ENCODE results near the gene MAML3.
A peak's percentile ranks its signal among the peaks of the same experiment; 100 is the strongest.

The MAML3 gene

GRCh38 chr4:140014284-140014683 lies 139.7 kb downstream of the MAML3 start:
- Histone ChIP-seq H3K36me3 (ENCODE audit: control insufficient read depth, insufficient read depth, low read length) (no peaks in the 10 kb centered on the region), H3K4me1 (ENCODE audit: control insufficient read depth, insufficient read depth, low read length) (peaks cover 2% of the 10 kb centered on the region), H3K27me3 (ENCODE audit: control insufficient read depth, insufficient read depth, low read length) (no peaks in the 10 kb centered on the region), H3K9ac (ENCODE audit: low read length) (no peak overlapping the region), H3K27ac (ENCODE audit: low read depth, low read length) (no peak overlapping the region), H3K4me3 (ENCODE audit: low read length) (no peak overlapping the region)

- Histone ChIP-seq H3K4me3 (ENCODE audit: low read length) (no peak overlapping the region), H3K36me3 (ENCODE audit: control insufficient read depth, insufficient read depth, low read length) (no peaks in the 10 kb centered on the region), H3K4me1 (ENCODE audit: control insufficient read depth, insufficient read depth, low read length) (no peaks in the 10 kb centered on the region), H3K9ac (ENCODE audit: low read length) (no peak overlapping the region), H3K27ac (ENCODE audit: low read depth, low read length) (no peak overlapping the region), H3K27me3 (ENCODE audit: control insufficient read depth, insufficient read depth, low read length) (no peaks in the 10 kb centered on the region)
These were observed 141.1 kb downstream of the MAML3 start for GRCh38 chr4:140012688-140013486.

- Histone ChIP-seq H3K27ac (ENCODE audit: low read depth, low read length) (no peak overlapping the region), H3K4me1 (ENCODE audit: control insufficient read depth, insufficient read depth, low read length) (peaks cover 4% of the 10 kb centered on the region), H3K9ac (ENCODE audit: low read length) (no peak overlapping the region), H3K27me3 (ENCODE audit: control insufficient read depth, insufficient read depth, low read length) (no peaks in the 10 kb centered on the region), H3K36me3 (ENCODE audit: control insufficient read depth, insufficient read depth, low read length) (no peaks in the 10 kb centered on the region), H3K4me3 (ENCODE audit: low read length) (no peak overlapping the region)
These were observed 148.3 kb downstream of the MAML3 start for GRCh38 chr4:140005699-140006098.

GRCh38 chr4:140004922-140005627 lies 148.9 kb downstream of the MAML3 start:
- Histone ChIP-seq H3K36me3 (ENCODE audit: control insufficient read depth, insufficient read depth, low read length) (no peaks in the 10 kb centered on the region), H3K27ac (ENCODE audit: low read depth, low read length) (no peak overlapping the region), H3K9ac (ENCODE audit: low read length) (no peak overlapping the region), H3K27me3 (ENCODE audit: control insufficient read depth, insufficient read depth, low read length) (no peaks in the 10 kb centered on the region), H3K4me1 (ENCODE audit: control insufficient read depth, insufficient read depth, low read length) (peaks cover 4% of the 10 kb centered on the region), H3K4me3 (ENCODE audit: low read length) (peak overlapping the region; percentile 38)

- no peaks in the 10 kb centered on the region for H3K27me3 ChIP-seq (ENCODE audit: control insufficient read depth, insufficient read depth, low read length)
- peak overlapping the region; percentile 38 for H3K4me3 ChIP-seq (ENCODE audit: low read length)
- H3K36me3 ChIP-seq (ENCODE audit: control insufficient read depth, insufficient read depth, low read length): no peaks in the 10 kb centered on the region
- H3K27ac ChIP-seq (ENCODE audit: low read depth, low read length): no peak overlapping the region
- H3K4me1 ChIP-seq (ENCODE audit: control insufficient read depth, insufficient read depth, low read length): peaks cover 4% of the 10 kb centered on the region
- no peak overlapping the region for H3K9ac ChIP-seq (ENCODE audit: low read length)
These were observed 149.5 kb downstream of the MAML3 start for GRCh38 chr4:140004549-140004895.

- Histone ChIP-seq H3K9ac (ENCODE audit: low read length) (no peak overlapping the region), H3K27ac (ENCODE audit: low read depth, low read length) (no peak overlapping the region), H3K27me3 (ENCODE audit: control insufficient read depth, insufficient read depth, low read length) (no peaks in the 10 kb centered on the region), H3K36me3 (ENCODE audit: control insufficient read depth, insufficient read depth, low read length) (no peaks in the 10 kb centered on the region), H3K4me1 (ENCODE audit: control insufficient read depth, insufficient read depth, low read length) (peaks cover 4% of the 10 kb centered on the region), H3K4me3 (ENCODE audit: low read length) (peak overlapping the region; percentile 38)
These were observed 150.0 kb downstream of the MAML3 start for GRCh38 chr4:140003876-140004548.

GRCh38 chr4:140000232-140000631 lies 153.8 kb downstream of the MAML3 start:
- Histone ChIP-seq H3K9ac (ENCODE audit: low read length) (no peak overlapping the region), H3K4me1 (ENCODE audit: control insufficient read depth, insufficient read depth, low read length) (peaks cover 4% of the 10 kb centered on the region), H3K4me3 (ENCODE audit: low read length) (no peak overlapping the region), H3K27me3 (ENCODE audit: control insufficient read depth, insufficient read depth, low read length) (no peaks in the 10 kb centered on the region), H3K27ac (ENCODE audit: low read depth, low read length) (no peak overlapping the region), H3K36me3 (ENCODE audit: control insufficient read depth, insufficient read depth, low read length) (no peaks in the 10 kb centered on the region)

GRCh38 chr4:139988863-139989765 lies 164.9 kb downstream of the MAML3 start:
- H3K27me3 ChIP-seq (ENCODE audit: control insufficient read depth, insufficient read depth, low read length): no peaks in the 10 kb centered on the region
- H3K27ac ChIP-seq (ENCODE audit: low read depth, low read length): peak overlapping the region; percentile 50
- H3K4me1 ChIP-seq (ENCODE audit: control insufficient read depth, insufficient read depth, low read length): peaks cover 19% of the 10 kb centered on the region
- no peak overlapping the region for H3K4me3 ChIP-seq (ENCODE audit: low read length)
- H3K9ac ChIP-seq (ENCODE audit: low read length): no peak overlapping the region
- no peaks in the 10 kb centered on the region for H3K36me3 ChIP-seq (ENCODE audit: control insufficient read depth, insufficient read depth, low read length)

GRCh38 chr4:139987502-139987850 lies 166.5 kb downstream of the MAML3 start:
- Histone ChIP-seq H3K4me3 (ENCODE audit: low read length) (no peak overlapping the region), H3K36me3 (ENCODE audit: control insufficient read depth, insufficient read depth, low read length) (no peaks in the 10 kb centered on the region), H3K27me3 (ENCODE audit: control insufficient read depth, insufficient read depth, low read length) (no peaks in the 10 kb centered on the region), H3K27ac (ENCODE audit: low read depth, low read length) (peak overlapping the region; percentile 55), H3K9ac (ENCODE audit: low read length) (no peak overlapping the region), H3K4me1 (ENCODE audit: control insufficient read depth, insufficient read depth, low read length) (peaks cover 19% of the 10 kb centered on the region)

- Histone ChIP-seq H3K4me1 (ENCODE audit: control insufficient read depth, insufficient read depth, low read length) (peaks cover 19% of the 10 kb centered on the region), H3K27me3 (ENCODE audit: control insufficient read depth, insufficient read depth, low read length) (no peaks in the 10 kb centered on the region), H3K4me3 (ENCODE audit: low read length) (no peak overlapping the region), H3K9ac (ENCODE audit: low read length) (no peak overlapping the region), H3K36me3 (ENCODE audit: control insufficient read depth, insufficient read depth, low read length) (no peaks in the 10 kb centered on the region), H3K27ac (ENCODE audit: low read depth, low read length) (peak overlapping the region; percentile 60)
These were observed 167.1 kb downstream of the MAML3 start for GRCh38 chr4:139986689-139987501.

- Histone ChIP-seq H3K36me3 (ENCODE audit: control insufficient read depth, insufficient read depth, low read length) (no peaks in the 10 kb centered on the region), H3K4me1 (ENCODE audit: control insufficient read depth, insufficient read depth, low read length) (peaks cover 19% of the 10 kb centered on the region), H3K4me3 (ENCODE audit: low read length) (no peak overlapping the region), H3K27me3 (ENCODE audit: control insufficient read depth, insufficient read depth, low read length) (no peaks in the 10 kb centered on the region), H3K27ac (ENCODE audit: low read depth, low read length) (no peak overlapping the region), H3K9ac (ENCODE audit: low read length) (no peak overlapping the region)
These were observed 167.9 kb downstream of the MAML3 start for GRCh38 chr4:139986106-139986505.
